Caco-2 (cell line): ENCODE results near the gene MAP2K5. TPM values are rescaled to one million over a fixed set of nuclear protein-coding genes. Genes with fewer than 3 reads are reported as not detected.

Source experiments
- BruUV-seq: library from RNA; stranded (reverse); fragments of 400-500 nt; replicated peaks from 2 replicates; lab custom pipeline; 2021; lab: Mats Ljungman, UMichigan
- CTCF ChIA-PET: fragments of 300-600 bp; sonication (Branson Sonifier 250); formaldehyde crosslinking; loops from one replicate; lab custom pipeline; 2022; ENCODE audit warnings: antibody characterized with exemption; lab: Charles Lee
- POLR2A ChIA-PET: fragments of 300-600 bp; sonication (Branson Sonifier 250); formaldehyde crosslinking; loops from one replicate; lab custom pipeline; 2022; ENCODE audit warnings: antibody characterized with exemption; lab: Charles Lee
- DNase-seq, 2 experiments: peaks; one replicate each; pipeline versions ENCODE4 v3.0.0 to v3.0.0-alpha.2; 2020 to 2022
- H3K27me3 ChIP-seq: replicated peaks from 2 replicates; pipeline ENCODE4 v1.6.0; 2011; ENCODE audit warnings: low read length; ENCODE audit not compliant: control insufficient read depth, insufficient read depth
- H3K36me3 ChIP-seq: 2 replicates; pipeline ENCODE4 v1.5.1; 2011; ENCODE audit warnings: low read length; ENCODE audit not compliant: control insufficient read depth, insufficient read depth
- H3K4me1 ChIP-seq: fragments of 250-450 bp; sonication (Bioruptor Pico); 2 replicates; pipeline ENCODE4 v1.5.1; 2020; ENCODE audit warnings: mild to moderate bottlenecking
- H3K4me3 ChIP-seq: 2 replicates; pipeline ENCODE4 v1.5.1; 2011; ENCODE audit warnings: low read depth, mild to moderate bottlenecking, control low read depth, low read length
- H3K9me3 ChIP-seq: fragments of 250-450 bp; sonication (Bioruptor Pico); 2 replicates; pipeline ENCODE4 v1.5.1; 2020; ENCODE audit warnings: mild to moderate bottlenecking, moderate library complexity
- H3K27ac Mint-ChIP-seq: one replicate; pipeline ENCODE4 v1.8.0; 2022; ENCODE audit warnings: mixed read lengths; ENCODE audit not compliant: unreplicated experiment
- H3K27me3 Mint-ChIP-seq: one replicate; pipeline ENCODE4 v1.8.0; 2022; ENCODE audit warnings: mixed read lengths; ENCODE audit not compliant: insufficient read depth, unreplicated experiment
- H3K36me3 Mint-ChIP-seq: one replicate; pipeline ENCODE4 v1.8.0; 2022; ENCODE audit warnings: mild to moderate bottlenecking, mixed read lengths; ENCODE audit not compliant: insufficient read depth, unreplicated experiment
- H3K4me1 Mint-ChIP-seq: one replicate; pipeline ENCODE4 v1.8.0; 2022; ENCODE audit warnings: low read depth, mixed read lengths; ENCODE audit not compliant: unreplicated experiment
- H3K4me3 Mint-ChIP-seq: one replicate; pipeline ENCODE4 v1.8.0; 2022; ENCODE audit warnings: mild to moderate bottlenecking, moderate library complexity, mixed read lengths; ENCODE audit not compliant: unreplicated experiment
- H3K9me3 Mint-ChIP-seq: one replicate; pipeline ENCODE4 v1.8.0; 2022; ENCODE audit warnings: mixed read lengths; ENCODE audit not compliant: unreplicated experiment
- CTCF ChIP-seq, 2 experiments: fragments of 200-600 bp in 1 of 2; IDR thresholded peaks; 1 replicate in 1 of 2; 2 replicates in 1 of 2; pipeline versions ENCODE4 v1.5.1 to v1.8.0; 2011 to 2022; ENCODE audit warnings: antibody characterized with exemption in 1 of 2, control low read depth in 1 of 2, inconsistent platforms in 1 of 2, low read depth in 1 of 2, low read length in 1 of 2, mild to moderate bottlenecking in 1 of 2, moderate library complexity in 1 of 2; ENCODE audit not compliant: insufficient read depth in 1 of 2, severe bottlenecking in 1 of 2, unreplicated experiment in 1 of 2
- intact Hi-C: fragments of 100-400 bp; cut with micrococcal nuclease; formaldehyde crosslinking; loops from one replicate; pipeline ENCODE4 v1.10.0; 2022; ENCODE audit not compliant: unreplicated experiment
- total RNA-seq: library from RNA; stranded (reverse); gene quantifications from 2 replicates; pipeline ENCODE4 v1.2.3, GENCODE V29; 2022

Gene MAP2K5
- total RNA-seq, 1 experiment from 2014 or later: 12.2 TPM

DNA sequence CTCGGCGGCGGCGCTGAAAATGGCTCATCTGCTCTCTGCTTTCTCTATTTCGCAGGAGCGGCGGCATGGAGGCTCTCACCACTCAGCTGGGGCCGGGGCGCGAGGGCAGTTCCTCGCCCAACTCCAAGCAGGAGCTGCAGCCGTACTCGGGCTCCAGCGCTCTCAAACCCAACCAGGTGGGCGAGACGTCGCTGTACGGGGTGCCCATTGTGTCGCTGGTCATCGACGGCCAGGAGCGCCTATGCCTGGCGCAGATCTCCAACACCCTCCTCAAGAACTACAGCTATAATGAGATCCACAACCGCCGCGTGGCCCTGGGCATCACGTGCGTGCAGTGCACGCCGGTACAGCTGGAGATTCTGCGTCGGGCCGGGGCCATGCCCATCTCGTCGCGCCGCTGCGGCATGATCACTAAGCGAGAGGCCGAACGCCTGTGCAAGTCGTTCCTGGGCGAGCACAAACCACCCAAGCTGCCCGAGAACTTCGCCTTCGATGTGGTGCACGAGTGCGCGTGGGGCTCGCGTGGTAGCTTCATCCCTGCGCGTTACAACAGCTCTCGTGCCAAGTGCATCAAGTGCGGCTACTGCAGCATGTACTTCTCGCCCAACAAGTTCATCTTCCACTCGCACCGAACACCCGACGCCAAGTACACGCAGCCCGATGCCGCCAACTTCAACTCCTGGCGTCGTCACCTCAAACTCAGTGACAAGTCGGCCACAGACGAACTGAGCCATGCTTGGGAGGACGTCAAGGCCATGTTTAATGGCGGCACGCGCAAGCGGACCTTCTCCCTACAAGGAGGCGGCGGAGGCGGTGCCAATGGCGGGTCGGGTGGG lies 283.6 kb downstream of the MAP2K5 start:
- TF ChIP-seq CTCF (IDR thresholded peaks at IDR 0.05; ENCODE audit: insufficient read depth in 1 of 2, low read depth in 1 of 2, low read length in 1 of 2, severe bottlenecking in 1 of 2, unreplicated experiment in 1 of 2): no peak
- no peak for DNase-seq
- no peaks in the 10 kb centered on the region for H3K9me3 Mint-ChIP-seq
- intact Hi-C loops: no loop called here
- BruUV-seq: no TSS peak
- ChIA-PET POLR2A (no interaction called here), CTCF (no interaction called here)
- Histone ChIP-seq H3K27me3 (no peaks in the 10 kb centered on the region; the same call in 1 of the 2 replicates), H3K4me3 (no peak overlapping the region), H3K4me1 (no peaks in the 10 kb centered on the region; the same call in 1 of the 2 replicates), H3K9me3 (no peaks in the 10 kb centered on the region), H3K36me3 (no peaks in the 10 kb centered on the region)
- H3K36me3 Mint-ChIP-seq: no peaks in the 10 kb centered on the region
- no peak overlapping the region for H3K4me3 Mint-ChIP-seq
- H3K4me1 Mint-ChIP-seq: peaks cover 12% of the 10 kb centered on the region
- peaks cover 25% of the 10 kb centered on the region for H3K27me3 Mint-ChIP-seq
- H3K27ac Mint-ChIP-seq: no peak overlapping the region

GRCh38 chr15:67826717-67827561 lies 284.4 kb downstream of the MAP2K5 start:
- Histone ChIP-seq H3K4me1 (no peaks in the 10 kb centered on the region; the same call in 1 of the 2 replicates), H3K36me3 (no peaks in the 10 kb centered on the region), H3K9me3 (no peaks in the 10 kb centered on the region), H3K27me3 (no peaks in the 10 kb centered on the region), H3K4me3 (no peak overlapping the region)
- Mint-ChIP-seq H3K4me3 (no peak overlapping the region), H3K4me1 (peaks cover 12% of the 10 kb centered on the region), H3K36me3 (no peaks in the 10 kb centered on the region), H3K27ac (no peak overlapping the region), H3K9me3 (no peaks in the 10 kb centered on the region), H3K27me3 (peaks cover 17% of the 10 kb centered on the region)
- CTCF ChIA-PET: no interaction called here
- intact Hi-C loops: no loop called here
- no TSS peak for BruUV-seq
- POLR2A ChIA-PET: no interaction called here
- TF ChIP-seq CTCF (IDR thresholded peaks at IDR 0.05; ENCODE audit: insufficient read depth in 1 of 2, low read depth in 1 of 2, low read length in 1 of 2, severe bottlenecking in 1 of 2, unreplicated experiment in 1 of 2): no peak
- DNase-seq: no peak

- POLR2A ChIA-PET: no interaction called here
Measured at GRCh38 chr15:67827562-67828277, 285.2 kb downstream of the MAP2K5 start.

More at GRCh38 chr15:67827562-67828277, 285.2 kb downstream of the MAP2K5 start:
- no peak for TF ChIP-seq CTCF (IDR thresholded peaks at IDR 0.05; ENCODE audit: insufficient read depth in 1 of 2, low read depth in 1 of 2, low read length in 1 of 2, severe bottlenecking in 1 of 2, unreplicated experiment in 1 of 2)
- H3K27ac Mint-ChIP-seq: no peak overlapping the region
- CTCF ChIA-PET: no interaction called here
- no peaks in the 10 kb centered on the region for H3K36me3 Mint-ChIP-seq
- no peaks in the 10 kb centered on the region for H3K9me3 Mint-ChIP-seq
- BruUV-seq: no TSS peak
- peaks cover 13% of the 10 kb centered on the region for H3K27me3 Mint-ChIP-seq
- Histone ChIP-seq H3K36me3 (no peaks in the 10 kb centered on the region), H3K4me1 (no peaks in the 10 kb centered on the region; the same call in 1 of the 2 replicates), H3K27me3 (no peaks in the 10 kb centered on the region), H3K4me3 (no peak overlapping the region), H3K9me3 (no peaks in the 10 kb centered on the region)
- intact Hi-C loops: no loop called here
- DNase-seq: no peak
- peaks cover 12% of the 10 kb centered on the region for H3K4me1 Mint-ChIP-seq
- H3K4me3 Mint-ChIP-seq: no peak overlapping the region
